GM23248 (cell line): Measurements from ENCODE around the gene GRIP1. TPM values are rescaled to one million over a fixed set of nuclear protein-coding genes. Genes with fewer than 3 reads are reported as not detected.

ENCODE experiments used
- DNase-seq: peaks from one replicate; pipeline ENCODE4 v3.0.0-alpha.2; 2015
- H2AFZ ChIP-seq: fragments of 200-600 bp; sonication (generic); 2 replicates; pipeline ENCODE4 v1.6.1; 2016; ENCODE audit warnings: antibody characterized with exemption
- H3F3A ChIP-seq: fragments of 200-600 bp; sonication (generic); 2 replicates; pipeline ENCODE4 v1.6.1; 2016; ENCODE audit warnings: mild to moderate bottlenecking, antibody characterized with exemption, mixed run types; ENCODE audit not compliant: insufficient read depth
- H3K27ac ChIP-seq: fragments of 200-600 bp; sonication (generic); 2 replicates; pipeline ENCODE4 v1.5.1; 2016; ENCODE audit warnings: mild to moderate bottlenecking
- H3K27me3 ChIP-seq: fragments of 200-600 bp; sonication (generic); replicated peaks from 2 replicates; pipeline ENCODE4 v1.6.1; 2016; ENCODE audit warnings: mild to moderate bottlenecking; ENCODE audit not compliant: insufficient read depth
- H3K36me3 ChIP-seq: fragments of 200-600 bp; sonication (generic); 2 replicates; pipeline ENCODE4 v1.6.1; 2016; ENCODE audit warnings: low read depth, mild to moderate bottlenecking
- H3K4me1 ChIP-seq: fragments of 200-600 bp; sonication (generic); 2 replicates; pipeline ENCODE4 v1.6.1; 2016; ENCODE audit warnings: mild to moderate bottlenecking; ENCODE audit not compliant: insufficient read depth
- H3K4me2 ChIP-seq: fragments of 200-600 bp; sonication (generic); one replicate; pipeline ENCODE4 v1.6.1; 2016; ENCODE audit warnings: mild to moderate bottlenecking; ENCODE audit not compliant: unreplicated experiment
- H3K4me3 ChIP-seq: fragments of 200-600 bp; sonication (generic); 2 replicates; pipeline ENCODE4 v1.5.1; 2016; ENCODE audit warnings: mild to moderate bottlenecking
- H3K79me2 ChIP-seq: fragments of 200-600 bp; sonication (generic); 2 replicates; pipeline ENCODE4 v1.6.1; 2016; ENCODE audit warnings: mild to moderate bottlenecking; ENCODE audit not compliant: insufficient read depth
- H3K9ac ChIP-seq: fragments of 200-600 bp; sonication (generic); 2 replicates; pipeline ENCODE4 v1.6.1; 2016; ENCODE audit warnings: mild to moderate bottlenecking
- H3K9me2 ChIP-seq: fragments of 200-600 bp; sonication (generic); 2 replicates; pipeline ENCODE4 v1.6.1; 2016; ENCODE audit warnings: mixed run types, mild to moderate bottlenecking, moderate library complexity; ENCODE audit not compliant: insufficient read depth
- H3K9me3 ChIP-seq: fragments of 200-600 bp; sonication (generic); one replicate; pipeline ENCODE4 v1.6.1; 2017; ENCODE audit warnings: low read depth
- H4K20me1 ChIP-seq: fragments of 200-600 bp; sonication (generic); 2 replicates; pipeline ENCODE4 v1.6.0; 2016; ENCODE audit not compliant: insufficient read depth
- EZH2 ChIP-seq: fragments of 200-600 bp; sonication (generic); IDR thresholded peaks from 2 replicates; pipeline ENCODE4 v1.6.1; 2018; ENCODE audit warnings: antibody characterized with exemption, mild to moderate bottlenecking; ENCODE audit not compliant: insufficient read depth, poor library complexity, severe bottlenecking
- EZH2phosphoT487 ChIP-seq: fragments of 200-600 bp; sonication (generic); IDR thresholded peaks from 2 replicates; pipeline ENCODE4 v1.6.1; 2018; ENCODE audit warnings: antibody characterized with exemption, moderate library complexity, mild to moderate bottlenecking, low read depth; ENCODE audit not compliant: insufficient read depth
- WGBS, 2 experiments: methylation state at CpG; one replicate each; pipeline ENCODE4 v1.1.6; 2015 to 2017; ENCODE audit warnings: low lambda C conversion rate in 2 of 2, low coverage in 1 of 2; ENCODE audit errors: missing lambda C conversion rate in 2 of 2; 5-methylcytosine and 5-hydroxymethylcytosine counted together
- in situ Hi-C: fragments of 300-500 bp; cut with MboI; formaldehyde crosslinking; loops from 2 replicates; pipeline ENCODE4 v1.15.0; 2020
- polyA plus RNA-seq: library from polyadenylated mRNA; unstranded; fragments of >200 nt; fragmentation: Nextera tagmentation; extraction: Ambion mirVana; gene quantifications from 2 replicates; pipeline ENCODE4 v1.2.1, GENCODE V29; 2016
- total RNA-seq: library from RNA; depleted of rRNA; stranded (reverse); fragments of >200 nt; shearing (Covaris generic); gene quantifications from 2 replicates; pipeline ENCODE4 v1.2.3, GENCODE V29; 2014

The GRIP1 gene
- total and polyA plus RNA-seq, 2 experiments from 2014 or later = not detected

DNA sequence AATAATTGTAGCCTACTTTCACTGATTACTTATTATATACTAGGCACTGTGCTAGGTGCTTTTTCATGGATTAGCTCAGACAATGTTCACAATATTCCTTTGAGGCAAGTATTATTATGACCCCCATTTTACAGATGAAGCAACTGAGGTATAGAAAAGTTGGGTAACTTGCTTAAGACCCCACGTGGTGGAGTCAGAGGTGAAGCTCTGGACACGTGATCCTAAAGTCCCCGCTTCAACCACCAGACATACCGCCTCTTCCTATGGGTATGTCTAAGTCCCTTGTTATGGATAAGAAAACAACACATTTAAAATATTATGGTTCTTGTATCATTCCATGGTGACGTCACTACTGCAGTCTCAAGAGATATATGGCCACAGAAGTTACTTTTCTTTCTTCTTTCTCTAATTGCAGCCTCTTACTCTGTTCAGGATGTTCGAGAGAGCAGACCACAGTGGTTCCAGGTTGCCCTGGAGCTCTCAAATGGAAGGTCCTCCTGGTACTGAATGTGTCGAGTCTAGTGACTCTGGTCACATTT lies 218.9 kb downstream of the GRIP1 start:
- Histone ChIP-seq H3K9me2 (no peaks in the 10 kb centered on the region), H3K4me2 (no peak overlapping the region), H3K27me3 (peaks cover 26% of the 10 kb centered on the region; the same call in 1 of the 2 replicates), H3K9me3 (no peaks in the 10 kb centered on the region), H3K4me1 (no peaks in the 10 kb centered on the region), H3K9ac (no peak overlapping the region), H3K4me3 (no peak overlapping the region), H3K79me2 (no peaks in the 10 kb centered on the region), H4K20me1 (no peaks in the 10 kb centered on the region), H3F3A (no peaks in the 10 kb centered on the region), H2AFZ (no peak overlapping the region), H3K27ac (no peak overlapping the region), H3K36me3 (no peaks in the 10 kb centered on the region)
- DNase-seq = no peak
- TF ChIP-seq EZH2 (no peak), EZH2phosphoT487 (no peak)
- WGBS, 2 experiments = 23 to 24% methylated on average over 7 of the region's 7 CpGs
- in situ Hi-C loops = no loop called here

DNA sequence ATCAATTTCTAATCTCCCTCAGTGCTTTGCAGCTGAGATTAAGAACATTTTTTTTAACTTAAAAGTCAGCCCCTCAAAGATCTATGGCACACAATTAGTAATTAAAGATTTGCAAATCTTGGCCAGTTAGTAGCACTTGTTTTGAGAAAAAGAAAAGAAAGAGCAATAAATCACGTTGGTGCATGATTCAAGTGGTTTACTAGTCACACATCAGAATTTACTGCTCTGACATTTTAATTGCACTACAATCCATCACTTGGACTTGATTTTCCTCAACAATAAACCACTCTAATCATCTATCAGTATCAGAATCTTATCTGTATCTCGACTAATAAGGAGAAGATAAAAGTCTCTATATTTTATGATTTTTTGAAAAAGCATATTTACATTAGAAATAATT lies 222.3 kb downstream of the GRIP1 start:
- Histone ChIP-seq H3K36me3 (no peaks in the 10 kb centered on the region), H3K4me3 (no peak overlapping the region), H4K20me1 (no peaks in the 10 kb centered on the region), H3K4me1 (no peaks in the 10 kb centered on the region), H3K27ac (no peak overlapping the region), H3K27me3 (peaks cover 18% of the 10 kb centered on the region; the same call in 1 of the 2 replicates), H3K9me3 (no peaks in the 10 kb centered on the region), H3K79me2 (no peaks in the 10 kb centered on the region), H3K4me2 (no peak overlapping the region), H3K9ac (no peak overlapping the region), H3F3A (no peaks in the 10 kb centered on the region), H3K9me2 (no peaks in the 10 kb centered on the region), H2AFZ (no peak overlapping the region)
- no peak for DNase-seq
- no peak for TF ChIP-seq EZH2
- TF ChIP-seq EZH2phosphoT487 = no peak
- in situ Hi-C loops = no loop called here
- 10 to 19% methylated on average over 2 of the region's 2 CpGs for WGBS, 2 experiments

DNA sequence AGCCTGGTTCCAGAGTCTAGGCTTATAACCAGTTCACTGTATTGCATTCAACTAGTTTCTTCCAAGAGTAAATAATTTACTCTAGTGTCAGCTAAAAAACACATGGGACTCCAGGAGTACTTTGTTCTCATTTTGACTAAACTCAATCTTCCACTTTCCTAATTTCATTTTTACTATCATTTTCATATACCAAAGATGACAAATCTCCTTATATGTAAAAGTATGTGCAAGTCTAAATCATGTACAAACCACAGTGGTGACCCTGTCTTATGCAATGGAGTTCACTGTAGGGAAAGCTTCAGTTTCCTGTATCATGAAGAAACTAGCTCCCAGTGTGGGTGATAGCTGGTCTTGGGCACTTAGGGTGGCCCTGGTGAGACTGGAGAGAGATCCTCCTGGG lies 225.0 kb downstream of the GRIP1 start:
- no peak overlapping the region for H3K9ac ChIP-seq
- TF ChIP-seq EZH2 (no peak), EZH2phosphoT487 (no peak)
- H3K27ac ChIP-seq = no peak overlapping the region
- H3K79me2 ChIP-seq = no peaks in the 10 kb centered on the region
- H2AFZ ChIP-seq = no peak overlapping the region
- H3K9me3 ChIP-seq = no peaks in the 10 kb centered on the region
- H3K4me2 ChIP-seq = no peak overlapping the region
- H3K9me2 ChIP-seq = no peaks in the 10 kb centered on the region
- no peak overlapping the region for H3K4me3 ChIP-seq
- no peaks in the 10 kb centered on the region for H3F3A ChIP-seq
- H3K4me1 ChIP-seq = no peaks in the 10 kb centered on the region
- H4K20me1 ChIP-seq = no peaks in the 10 kb centered on the region
- H3K27me3 ChIP-seq = peaks cover 17% of the 10 kb centered on the region; the same call in 1 of the 2 replicates
- DNase-seq = no peak
- in situ Hi-C loops = no loop called here
- H3K36me3 ChIP-seq = no peaks in the 10 kb centered on the region

DNA sequence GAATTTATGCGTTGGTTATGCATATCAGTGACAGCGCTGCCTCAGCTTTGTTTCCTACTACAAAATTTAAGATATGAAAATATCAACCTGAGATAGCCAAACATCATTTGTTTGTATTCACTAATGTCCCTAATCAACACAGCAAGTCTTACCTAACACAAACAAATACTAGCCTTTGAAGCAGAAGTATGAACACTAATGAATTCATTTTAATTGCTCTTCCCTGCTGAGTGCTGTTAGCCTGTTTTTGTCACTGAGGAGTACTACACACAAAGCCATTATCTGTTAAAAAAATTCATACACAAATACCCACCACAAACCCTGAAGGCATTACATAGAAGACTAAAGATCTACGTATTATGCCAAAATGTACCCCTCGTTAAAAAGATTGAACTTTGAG lies 225.8 kb downstream of the GRIP1 start:
- no peak overlapping the region for H2AFZ ChIP-seq
- in situ Hi-C loops = no loop called here
- no peak overlapping the region for H3K4me2 ChIP-seq
- DNase-seq = no peak
- H4K20me1 ChIP-seq = no peaks in the 10 kb centered on the region
- no peak for TF ChIP-seq EZH2
- TF ChIP-seq EZH2phosphoT487 = no peak
- WGBS, 2 experiments = 54 to 62% methylated on average over 4 of the region's 4 CpGs
- H3K27ac ChIP-seq = no peak overlapping the region
- H3K27me3 ChIP-seq = peaks cover 20% of the 10 kb centered on the region; the same call in 1 of the 2 replicates
- no peaks in the 10 kb centered on the region for H3K9me3 ChIP-seq
- H3K36me3 ChIP-seq = no peaks in the 10 kb centered on the region
- no peaks in the 10 kb centered on the region for H3F3A ChIP-seq
- H3K79me2 ChIP-seq = no peaks in the 10 kb centered on the region
- H3K9me2 ChIP-seq = no peaks in the 10 kb centered on the region
- no peak overlapping the region for H3K9ac ChIP-seq
- H3K4me1 ChIP-seq = no peaks in the 10 kb centered on the region
- no peak overlapping the region for H3K4me3 ChIP-seq

DNA sequence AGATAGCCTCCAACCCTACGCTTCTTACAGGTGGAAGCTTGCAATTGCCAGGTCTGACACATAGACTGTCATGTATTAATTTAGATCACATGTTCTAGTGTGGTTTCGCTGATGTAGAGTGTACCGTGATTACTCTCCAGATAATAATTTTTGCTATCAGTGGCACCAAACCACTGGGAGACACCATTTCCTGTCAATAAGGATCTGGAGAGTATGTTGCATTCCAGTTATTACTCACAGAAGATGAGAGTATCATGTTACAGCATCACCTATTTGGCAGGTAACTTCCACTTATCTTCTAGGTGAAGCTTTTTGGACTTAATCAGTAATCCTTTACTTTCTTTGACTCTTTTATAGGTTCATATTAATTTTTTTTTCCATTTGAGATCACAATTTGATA lies 229.3 kb downstream of the GRIP1 start:
- no peaks in the 10 kb centered on the region for H3K79me2 ChIP-seq
- in situ Hi-C loops = no loop called here
- H3K4me2 ChIP-seq = no peak overlapping the region
- no peak for DNase-seq
- 19 to 21% methylated on average over 3 of the region's 3 CpGs for WGBS, 2 experiments
- no peak overlapping the region for H2AFZ ChIP-seq
- H3K27ac ChIP-seq = no peak overlapping the region
- no peak overlapping the region for H3K9ac ChIP-seq
- no peaks in the 10 kb centered on the region for H3K9me3 ChIP-seq
- no peaks in the 10 kb centered on the region for H4K20me1 ChIP-seq
- no peaks in the 10 kb centered on the region for H3K9me2 ChIP-seq
- H3K36me3 ChIP-seq = no peaks in the 10 kb centered on the region
- H3K27me3 ChIP-seq = peaks cover 8% of the 10 kb centered on the region; the same call in 1 of the 2 replicates
- no peak overlapping the region for H3K4me3 ChIP-seq
- TF ChIP-seq EZH2phosphoT487 = no peak
- TF ChIP-seq EZH2 = no peak
- no peaks in the 10 kb centered on the region for H3F3A ChIP-seq
- H3K4me1 ChIP-seq = no peaks in the 10 kb centered on the region
